Measurements from ENCODE around the gene PAX5.

GRCh38 chr9:36893911-36894310, 140.2 kb downstream of the PAX5 start:
- no peak for TF ChIP-seq ETV6 (CRISPR knock-in tag; IDR thresholded peaks at IDR 0.05)
- no peak for TF ChIP-seq MLX (CRISPR knock-in tag; IDR thresholded peaks at IDR 0.05)

Measured in WTC11 (cell line).